ENCODE data around the gene UQCC3.

DNA sequence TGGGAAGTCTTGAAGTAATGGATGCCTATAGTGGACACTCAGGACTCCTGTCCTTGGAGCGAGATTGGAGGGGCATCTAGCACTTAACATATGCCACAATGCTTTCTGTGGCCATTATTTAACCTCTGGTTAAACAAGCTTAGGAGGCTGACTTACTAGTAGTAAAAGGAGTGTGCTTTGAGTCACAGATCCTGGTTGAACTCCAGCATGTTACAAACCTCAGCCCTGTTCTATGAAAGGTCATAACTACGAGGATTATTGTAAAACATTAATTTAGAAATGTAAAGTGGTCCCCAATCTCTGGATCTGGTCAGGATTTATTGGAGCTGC is 1.7 kb downstream of the UQCC3 start:
- TF ChIP-seq POLR2A (IDR thresholded peaks at IDR 0.05): no peak
- TF ChIP-seq, protein P1, sequence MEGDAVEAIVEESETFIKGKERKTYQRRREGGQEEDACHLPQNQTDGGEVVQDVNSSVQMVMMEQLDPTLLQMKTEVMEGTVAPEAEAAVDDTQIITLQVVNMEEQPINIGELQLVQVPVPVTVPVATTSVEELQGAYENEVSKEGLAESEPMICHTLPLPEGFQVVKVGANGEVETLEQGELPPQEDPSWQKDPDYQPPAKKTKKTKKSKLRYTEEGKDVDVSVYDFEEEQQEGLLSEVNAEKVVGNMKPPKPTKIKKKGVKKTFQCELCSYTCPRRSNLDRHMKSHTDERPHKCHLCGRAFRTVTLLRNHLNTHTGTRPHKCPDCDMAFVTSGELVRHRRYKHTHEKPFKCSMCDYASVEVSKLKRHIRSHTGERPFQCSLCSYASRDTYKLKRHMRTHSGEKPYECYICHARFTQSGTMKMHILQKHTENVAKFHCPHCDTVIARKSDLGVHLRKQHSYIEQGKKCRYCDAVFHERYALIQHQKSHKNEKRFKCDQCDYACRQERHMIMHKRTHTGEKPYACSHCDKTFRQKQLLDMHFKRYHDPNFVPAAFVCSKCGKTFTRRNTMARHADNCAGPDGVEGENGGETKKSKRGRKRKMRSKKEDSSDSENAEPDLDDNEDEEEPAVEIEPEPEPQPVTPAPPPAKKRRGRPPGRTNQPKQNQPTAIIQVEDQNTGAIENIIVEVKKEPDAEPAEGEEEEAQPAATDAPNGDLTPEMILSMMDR (IDR thresholded peaks at IDR 0.05): no peak
